Mesenchymal stem cell (in vitro differentiated cells and primary cell): ENCODE results near the gene PCSK7.

ENCODE experiments used
- DNase-seq: peaks from one replicate; pipeline ENCODE4 v3.0.0-alpha.2; 2013
- H2AFZ ChIP-seq: one replicate; pipeline ENCODE4 v1.6.1; 2013; ENCODE audit warnings: low read depth, mild to moderate bottlenecking, control low read depth, inconsistent platforms, low read length, moderate library complexity
- H2AK5ac ChIP-seq: 2 replicates; pipeline ENCODE4 v1.6.1; 2013; ENCODE audit warnings: low read length, moderate library complexity, mild to moderate bottlenecking, inconsistent platforms; ENCODE audit not compliant: severe bottlenecking
- H2BK120ac ChIP-seq: one replicate; pipeline ENCODE4 v1.6.1; 2013; ENCODE audit warnings: low read depth, mild to moderate bottlenecking, inconsistent platforms, low read length, moderate library complexity
- H2BK12ac ChIP-seq, 2 experiments: one replicate each; pipeline ENCODE4 v1.6.1; 2013; ENCODE audit warnings: inconsistent platforms in 2 of 2, low read length in 2 of 2, mild to moderate bottlenecking in 2 of 2, moderate library complexity in 2 of 2, control low read depth in 1 of 2
- H2BK15ac ChIP-seq: one replicate; pipeline ENCODE4 v1.6.1; 2013; ENCODE audit warnings: mild to moderate bottlenecking, low read depth, inconsistent platforms; ENCODE audit not compliant: poor library complexity, severe bottlenecking
- H2BK5ac ChIP-seq: 2 replicates; pipeline ENCODE4 v1.6.1; 2013; ENCODE audit warnings: low read depth, mild to moderate bottlenecking, low read length, control low read depth, inconsistent platforms; ENCODE audit not compliant: poor library complexity, severe bottlenecking
- H3K14ac ChIP-seq, 2 experiments: one replicate each; pipeline ENCODE4 v1.6.1; 2013; ENCODE audit warnings: inconsistent platforms in 2 of 2, low read length in 2 of 2, control low read depth in 1 of 2, mild to moderate bottlenecking in 1 of 2, moderate library complexity in 1 of 2
- H3K18ac ChIP-seq, 2 experiments: one replicate each; pipeline ENCODE4 v1.6.1; 2013; ENCODE audit warnings: inconsistent platforms in 2 of 2, low read length in 2 of 2, control low read depth in 1 of 2, low read depth in 1 of 2, mild to moderate bottlenecking in 1 of 2
- H3K23ac ChIP-seq, 2 experiments: one replicate each; pipeline ENCODE4 v1.6.1; 2013; ENCODE audit warnings: inconsistent platforms in 2 of 2, low read length in 2 of 2, mild to moderate bottlenecking in 2 of 2, moderate library complexity in 2 of 2, control low read depth in 1 of 2
- H3K27ac ChIP-seq: 2 replicates; pipeline ENCODE4 v1.5.1; 2013; ENCODE audit warnings: mild to moderate bottlenecking, moderate library complexity, low read length, control low read depth, inconsistent platforms; ENCODE audit not compliant: poor library complexity, severe bottlenecking
- H3K27me3 ChIP-seq, 2 experiments: 2 replicates each; pipeline versions ENCODE4 v1.6.1 to v1.7.0; 2013; ENCODE audit warnings: low read length in 2 of 2, mild to moderate bottlenecking in 2 of 2, moderate library complexity in 2 of 2, control low read depth in 1 of 2, inconsistent platforms in 1 of 2; ENCODE audit not compliant: control insufficient read depth in 1 of 2, insufficient read depth in 1 of 2
- H3K36me3 ChIP-seq, 2 experiments: 2 replicates each; pipeline versions ENCODE4 v1.6.1 to v1.7.0; 2013; ENCODE audit warnings: low read length in 2 of 2, control low read depth in 1 of 2, inconsistent platforms in 1 of 2, low read depth in 1 of 2, mild to moderate bottlenecking in 1 of 2; ENCODE audit not compliant: insufficient read depth in 2 of 2, control insufficient read depth in 1 of 2
- H3K4ac ChIP-seq, 2 experiments: one replicate each; pipeline ENCODE4 v1.6.1; 2013; ENCODE audit warnings: inconsistent platforms in 2 of 2, low read length in 2 of 2, mild to moderate bottlenecking in 2 of 2, moderate library complexity in 2 of 2, control low read depth in 1 of 2, low read depth in 1 of 2
- H3K4me1 ChIP-seq: 2 replicates; pipeline ENCODE4 v1.6.1; 2013; ENCODE audit warnings: low read depth, low read length, control low read depth; ENCODE audit not compliant: control insufficient read depth, insufficient read depth
- H3K4me2 ChIP-seq: 2 replicates; pipeline ENCODE4 v1.6.1; 2013; ENCODE audit warnings: low read length, mild to moderate bottlenecking, inconsistent platforms; ENCODE audit not compliant: poor library complexity, severe bottlenecking
- H3K4me3 ChIP-seq, 2 experiments: 2 replicates each; pipeline versions ENCODE4 v1.5.1 to v1.7.0; 2013; ENCODE audit warnings: low read length in 2 of 2, mild to moderate bottlenecking in 2 of 2, control low read depth in 1 of 2, low read depth in 1 of 2; ENCODE audit not compliant: insufficient read depth in 1 of 2
- H3K79me1 ChIP-seq: replicated peaks from 2 replicates; pipeline ENCODE4 v1.6.1; 2013; ENCODE audit warnings: mild to moderate bottlenecking, control low read depth, low read length, inconsistent platforms; ENCODE audit not compliant: poor library complexity, severe bottlenecking
- H3K9ac ChIP-seq: 2 replicates; pipeline ENCODE4 v1.7.0; 2013; ENCODE audit warnings: mild to moderate bottlenecking, low read length, moderate library complexity
- H3K9me3 ChIP-seq: 2 replicates; pipeline ENCODE4 v1.7.0; 2013; ENCODE audit warnings: mild to moderate bottlenecking, low read length; ENCODE audit not compliant: control insufficient read depth
- H4K8ac ChIP-seq: one replicate; pipeline ENCODE4 v1.6.1; 2013; ENCODE audit warnings: inconsistent platforms, mild to moderate bottlenecking, low read length, moderate library complexity
- H4K91ac ChIP-seq: one replicate; pipeline ENCODE4 v1.6.1; 2013; ENCODE audit warnings: mild to moderate bottlenecking, low read length, inconsistent platforms
- WGBS: methylation state at CpG from one replicate; pipeline ENCODE4 v1.1.7; 2013; ENCODE audit warnings: mixed read lengths; 5-methylcytosine and 5-hydroxymethylcytosine counted together

PCSK7 gene

DNA sequence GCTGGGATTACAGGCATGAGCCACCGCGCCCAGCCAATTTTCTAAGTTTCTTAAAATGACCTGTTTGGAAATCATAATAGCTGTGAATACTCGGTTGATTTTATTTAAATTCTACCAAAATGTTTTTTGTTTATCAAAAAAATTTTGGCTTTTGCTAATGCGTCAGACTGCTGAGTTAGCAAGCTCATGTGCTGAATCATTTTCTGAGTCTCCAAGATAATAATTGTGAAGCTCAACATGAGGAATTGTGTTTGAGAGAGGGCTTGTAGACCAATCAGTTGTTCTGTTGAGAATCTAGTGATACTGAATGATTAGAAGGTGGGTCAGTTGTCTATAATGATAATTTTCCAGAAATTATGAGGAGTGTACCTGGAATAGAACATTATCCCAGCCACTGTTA is 16.5 kb upstream of the PCSK7 start:
- 100% methylated on average over 2 of the region's 4 CpGs for WGBS
- H3K9me3 ChIP-seq, result no peaks in the 10 kb centered on the region
- H3K14ac ChIP-seq, result no peak overlapping the region
- H3K4ac ChIP-seq, result no peak overlapping the region
- no peak overlapping the region for H2AK5ac ChIP-seq
- H3K27ac ChIP-seq, result no peak overlapping the region
- no peak overlapping the region for H3K4me3 ChIP-seq
- H2BK12ac ChIP-seq, result no peak overlapping the region
- H3K23ac ChIP-seq, result no peak overlapping the region
- H2BK120ac ChIP-seq, result no peak overlapping the region
- DNase-seq, result no peak
- H4K91ac ChIP-seq, result no peak overlapping the region
- peaks cover 30 to 67% of the 10 kb centered on the region in 2 experiments for H3K36me3 ChIP-seq
- H2BK15ac ChIP-seq, result no peak overlapping the region
- no peak overlapping the region for H2BK5ac ChIP-seq
- H3K4me2 ChIP-seq, result no peak overlapping the region
- H4K8ac ChIP-seq, result no peak overlapping the region
- H2AFZ ChIP-seq, result no peak overlapping the region
- H3K27me3 ChIP-seq, result no peaks in the 10 kb centered on the region
- no peak overlapping the region for H3K18ac ChIP-seq
- H3K79me1 ChIP-seq, result peaks cover 11% of the 10 kb centered on the region
- no peak overlapping the region for H3K9ac ChIP-seq
- no peaks in the 10 kb centered on the region for H3K4me1 ChIP-seq

DNA sequence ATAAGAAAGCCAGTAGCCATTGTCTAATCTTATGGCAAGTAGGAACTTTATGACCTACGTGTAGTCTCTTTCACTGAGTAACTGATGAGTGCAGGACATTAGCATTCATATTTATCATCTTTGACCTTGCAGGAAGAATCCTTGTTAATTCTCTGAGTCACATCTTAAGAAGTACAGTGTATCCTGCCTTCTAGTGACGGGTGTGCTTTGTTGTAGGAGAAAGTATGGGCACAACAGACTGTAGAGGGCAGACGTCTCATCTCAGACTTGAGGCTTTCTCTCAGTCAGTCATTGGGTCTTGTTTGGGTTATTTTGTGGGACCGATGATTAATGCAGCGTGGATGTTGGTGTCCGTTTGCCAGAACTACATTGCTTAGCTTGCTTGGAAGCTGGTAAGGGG is 7.4 kb upstream of the PCSK7 start:
- peak; percentile 94 for DNase-seq
- H2AFZ ChIP-seq, result no peak overlapping the region
- H3K4me2 ChIP-seq, result no peak overlapping the region
- no peak overlapping the region for H4K91ac ChIP-seq
- H3K36me3 ChIP-seq, result peaks cover 32 to 50% of the 10 kb centered on the region in 2 experiments
- H3K9me3 ChIP-seq, result no peaks in the 10 kb centered on the region
- H3K27me3 ChIP-seq, result no peaks in the 10 kb centered on the region
- H3K27ac ChIP-seq, result peak overlapping the region; percentile 19
- no peak overlapping the region for H3K14ac ChIP-seq
- H2BK120ac ChIP-seq, result no peak overlapping the region
- 13% methylated on average over 5 of the region's 6 CpGs for WGBS
- H3K4me3 ChIP-seq, result no peak overlapping the region
- H3K4ac ChIP-seq, result no peak overlapping the region
- peaks cover 18% of the 10 kb centered on the region for H3K79me1 ChIP-seq
- H3K18ac ChIP-seq, result no peak overlapping the region
- H2BK5ac ChIP-seq, result no peak overlapping the region
- no peak overlapping the region for H2BK12ac ChIP-seq
- no peak overlapping the region for H4K8ac ChIP-seq
- H2AK5ac ChIP-seq, result no peak overlapping the region
- H3K9ac ChIP-seq, result peak overlapping the region; percentile 53
- H3K23ac ChIP-seq, result no peak overlapping the region
- H2BK15ac ChIP-seq, result no peak overlapping the region
- H3K4me1 ChIP-seq, result no peaks in the 10 kb centered on the region

GRCh38 chr11:117238221-117238620 is 6.3 kb upstream of the PCSK7 start:
- Histone ChIP-seq H4K8ac (no peak overlapping the region), H3K18ac (no peak overlapping the region), H3K4me3 (no peak overlapping the region), H3K79me1 (peaks cover 14% of the 10 kb centered on the region), H3K27me3 (no peaks in the 10 kb centered on the region), H3K4me2 (no peak overlapping the region), H3K23ac (no peak overlapping the region), H3K4me1 (no peaks in the 10 kb centered on the region), H4K91ac (no peak overlapping the region), H2BK15ac (no peak overlapping the region), H3K27ac (no peak overlapping the region), H3K9me3 (no peaks in the 10 kb centered on the region), H3K9ac (no peak overlapping the region), H3K36me3 (peaks cover 25 to 39% of the 10 kb centered on the region in 2 experiments), H3K4ac (no peak overlapping the region), H3K14ac (no peak overlapping the region), H2AFZ (no peak overlapping the region), H2BK120ac (no peak overlapping the region), H2AK5ac (no peak overlapping the region), H2BK5ac (no peak overlapping the region), H2BK12ac (no peak overlapping the region)
- WGBS, result 98% methylated on average over 4 of the region's 5 CpGs
- DNase-seq, result no peak

DNA sequence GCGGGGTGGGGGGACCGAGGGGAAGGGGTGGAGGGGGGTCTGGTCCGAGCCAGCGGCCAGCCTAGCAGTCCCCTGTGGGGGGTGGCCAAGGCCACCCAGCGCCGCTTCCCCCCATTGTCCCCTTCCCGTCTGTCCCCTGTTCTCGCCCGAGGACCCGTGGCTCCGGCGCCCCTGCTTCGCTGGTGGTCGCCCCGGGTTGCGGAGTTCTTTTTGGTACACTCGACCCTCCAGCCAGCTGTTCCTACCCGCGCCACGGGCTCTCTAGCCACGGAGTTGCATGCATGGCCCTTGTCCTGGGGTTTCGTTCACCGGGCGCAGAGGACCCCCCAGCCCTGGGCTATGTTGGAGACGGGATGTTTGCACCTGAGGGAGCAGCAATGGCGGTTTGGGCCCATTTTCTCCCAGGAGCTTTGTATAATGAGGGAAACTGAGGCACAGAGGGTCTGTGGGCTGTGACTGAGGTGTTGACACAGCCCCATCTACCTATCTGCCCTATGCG is 1.1 kb upstream of the PCSK7 start:
- H3K79me1 ChIP-seq, result peaks cover 24% of the 10 kb centered on the region
- peak overlapping the region; percentile 95 for H2BK120ac ChIP-seq
- peak overlapping the region; percentile 30 for H3K27ac ChIP-seq
- no peak overlapping the region for H3K23ac ChIP-seq
- H3K9ac ChIP-seq, result peak overlapping the region; percentile 86
- peak overlapping the region; percentile 78 to 88 for H3K4me3 ChIP-seq
- H2BK5ac ChIP-seq, result no peak overlapping the region
- peak overlapping the region; percentile 88 for H4K8ac ChIP-seq
- no peak overlapping the region for H2BK15ac ChIP-seq
- DNase-seq, result no peak
- peak overlapping the region; percentile 3 for H2AK5ac ChIP-seq
- H3K4me1 ChIP-seq, result peaks cover 1% of the 10 kb centered on the region
- H3K27me3 ChIP-seq, result no peaks in the 10 kb centered on the region
- peaks cover 21 to 30% of the 10 kb centered on the region in 2 experiments for H3K36me3 ChIP-seq
- peak overlapping the region; percentile 84 for H3K4me2 ChIP-seq
- no peak overlapping the region for H2AFZ ChIP-seq
- no peak overlapping the region for H2BK12ac ChIP-seq
- peak overlapping the region; percentile 29 to 71 for H3K4ac ChIP-seq
- H3K9me3 ChIP-seq, result no peaks in the 10 kb centered on the region
- H4K91ac ChIP-seq, result peak overlapping the region; percentile 6
- H3K14ac ChIP-seq, result peak overlapping the region in 1 of 2 experiments; percentile 25
- WGBS, result 4% methylated on average over 25 of the region's 27 CpGs
- H3K18ac ChIP-seq, result peak overlapping the region; percentile 4 to 74
